Endodermal cell (in vitro differentiated cells): ENCODE data around the gene ZCRB1. TPM values are rescaled to one million over a fixed set of nuclear protein-coding genes. Genes with fewer than 3 reads are reported as not detected.

Source experiments
- DNase-seq: peaks from one replicate; pipeline ENCODE4 v3.0.0-alpha.2; 2017
- H3K27ac ChIP-seq: 2 replicates; pipeline ENCODE4 v1.5.1; 2013; ENCODE audit warnings: mild to moderate bottlenecking, low read depth, low read length, moderate library complexity
- H3K27me3 ChIP-seq: 2 replicates; pipeline ENCODE4 v1.6.1; 2013; ENCODE audit warnings: mild to moderate bottlenecking, low read length, moderate library complexity; ENCODE audit not compliant: insufficient read depth, control insufficient read depth, poor library complexity, severe bottlenecking
- H3K36me3 ChIP-seq: 2 replicates; pipeline ENCODE4 v1.7.0; 2013; ENCODE audit warnings: mild to moderate bottlenecking, low read length, moderate library complexity; ENCODE audit not compliant: control insufficient read depth, insufficient read depth
- H3K4me1 ChIP-seq: one replicate; pipeline ENCODE4 v1.7.0; 2013; ENCODE audit warnings: low read length; ENCODE audit not compliant: control insufficient read depth, insufficient read depth
- H3K4me3 ChIP-seq: 2 replicates; pipeline ENCODE4 v1.5.1; 2013; ENCODE audit warnings: mild to moderate bottlenecking, low read length, moderate library complexity
- H3K9ac ChIP-seq: 2 replicates; pipeline ENCODE4 v1.6.1; 2013; ENCODE audit warnings: mild to moderate bottlenecking, low read length, moderate library complexity; ENCODE audit not compliant: poor library complexity, severe bottlenecking; ENCODE audit errors: extremely low read depth
- H3K9me3 ChIP-seq: 2 replicates; pipeline ENCODE4 v1.6.1; 2013; ENCODE audit warnings: mild to moderate bottlenecking, low read length, moderate library complexity; ENCODE audit not compliant: control insufficient read depth
- H3K27ac Mint-ChIP-seq: 2 replicates; pipeline ENCODE4 v1.8.0; 2020; ENCODE audit warnings: mixed read lengths
- H3K27me3 Mint-ChIP-seq: 2 replicates; pipeline ENCODE4 v1.8.0; 2021; ENCODE audit warnings: mild to moderate bottlenecking, mixed read lengths; ENCODE audit not compliant: insufficient read depth
- H3K36me3 Mint-ChIP-seq: 2 replicates; pipeline ENCODE4 v1.8.0; 2020; ENCODE audit warnings: low read depth, mixed read lengths
- H3K4me1 Mint-ChIP-seq: 2 replicates; pipeline ENCODE4 v1.8.0; 2020; ENCODE audit warnings: mixed read lengths
- H3K4me3 Mint-ChIP-seq: 2 replicates; pipeline ENCODE4 v1.8.0; 2020; ENCODE audit warnings: mild to moderate bottlenecking, moderate library complexity, mixed read lengths
- H3K9me3 Mint-ChIP-seq: 2 replicates; pipeline ENCODE4 v1.8.0; 2020; ENCODE audit warnings: mild to moderate bottlenecking, mixed read lengths
- CTCF ChIP-seq: fragments of 200-600 bp; sonication (generic); conservative IDR thresholded peaks from 2 replicates; pipeline ENCODE4 v1.5.0; 2021; ENCODE audit warnings: antibody characterized with exemption, mild to moderate bottlenecking
- WGBS, 2 experiments: methylation state at CpG; one replicate each; pipeline versions ENCODE4 v1.1.5 to v1.1.7; 2013; ENCODE audit warnings: missing lambda C conversion rate in 2 of 2, mixed read lengths in 1 of 2; ENCODE audit not compliant: insufficient coverage in 1 of 2, insufficient read length in 1 of 2; 5-methylcytosine and 5-hydroxymethylcytosine counted together
- total RNA-seq, 2 donors: library from RNA; stranded (reverse); fragmentation: NEBNext Ultra II Directional in 1 of 2; extraction: Animal tissue kit (Norgen Biotek cat#: 25700) in 1 of 2; gene quantifications; 2 replicates in 1 of 2; 3 replicates in 1 of 2; pipeline ENCODE4 v1.2.1, GENCODE V29; 2021

Gene ZCRB1
- total RNA-seq, 2 donors from 2014 or later: 61.1 to 78.4 TPM

GRCh38 chr12:42315108-42315507 is 10.8 kb downstream of the ZCRB1 start:
- H3K9ac ChIP-seq: no peak overlapping the region
- Mint-ChIP-seq H3K27ac (no peak overlapping the region), H3K9me3 (no peaks in the 10 kb centered on the region), H3K4me1 (no peaks in the 10 kb centered on the region), H3K36me3 (peaks cover 18% of the 10 kb centered on the region), H3K4me3 (no peak overlapping the region), H3K27me3 (no peaks in the 10 kb centered on the region)
- H3K27me3 ChIP-seq: no peaks in the 10 kb centered on the region
- no peak overlapping the region for H3K4me3 ChIP-seq
- H3K9me3 ChIP-seq: no peaks in the 10 kb centered on the region
- H3K36me3 ChIP-seq: peaks cover 28% of the 10 kb centered on the region
- no peaks in the 10 kb centered on the region for H3K4me1 ChIP-seq
- no peak for TF ChIP-seq CTCF
- WGBS, 2 experiments: 95 to 100% methylated on average over 2 of the region's 2 CpGs
- H3K27ac ChIP-seq: no peak overlapping the region
- DNase-seq: no peak

GRCh38 chr12:42309996-42310395 is 15.9 kb downstream of the ZCRB1 start:
- TF ChIP-seq CTCF: no peak
- Histone ChIP-seq H3K4me1 (no peaks in the 10 kb centered on the region), H3K27me3 (no peaks in the 10 kb centered on the region), H3K9me3 (no peaks in the 10 kb centered on the region), H3K27ac (no peak overlapping the region), H3K36me3 (peaks cover 19% of the 10 kb centered on the region), H3K4me3 (no peak overlapping the region), H3K9ac (no peak overlapping the region)
- Mint-ChIP-seq H3K4me3 (no peak overlapping the region), H3K36me3 (peaks cover 12% of the 10 kb centered on the region), H3K27me3 (no peaks in the 10 kb centered on the region), H3K27ac (no peak overlapping the region), H3K4me1 (no peaks in the 10 kb centered on the region), H3K9me3 (no peaks in the 10 kb centered on the region)
- DNase-seq: no peak
- 77 to 87% methylated on average over 4 to 6 of the region's 6 CpGs for WGBS, 2 experiments

GRCh38 chr12:42308390-42308789 is 17.5 kb downstream of the ZCRB1 start:
- no peaks in the 10 kb centered on the region for H3K9me3 ChIP-seq
- H3K4me3 ChIP-seq: no peak overlapping the region
- Mint-ChIP-seq H3K4me1 (no peaks in the 10 kb centered on the region), H3K27me3 (no peaks in the 10 kb centered on the region), H3K27ac (no peak overlapping the region), H3K4me3 (no peak overlapping the region), H3K9me3 (peaks cover under 1% of the 10 kb centered on the region), H3K36me3 (peaks cover 7% of the 10 kb centered on the region)
- 90 to 98% methylated on average over 2 of the region's 2 CpGs for WGBS, 2 experiments
- no peak for TF ChIP-seq CTCF
- H3K9ac ChIP-seq: no peak overlapping the region
- no peak overlapping the region for H3K27ac ChIP-seq
- H3K27me3 ChIP-seq: no peaks in the 10 kb centered on the region
- peaks cover 10% of the 10 kb centered on the region for H3K36me3 ChIP-seq
- no peak for DNase-seq
- no peaks in the 10 kb centered on the region for H3K4me1 ChIP-seq
